Gastrocnemius medialis (tissue), 4 donors: ENCODE data around the gene IFIT5. TPM values are rescaled to one million over a fixed set of nuclear protein-coding genes. Genes with fewer than 3 reads are reported as not detected.
"Not testable (repeated sequence)": the region's sequence is repeated elsewhere in the genome, so short reads cannot be mapped to it uniquely, and the experiment has no call there.

Experiments used
- ATAC-seq, 2 donors: fragments of 150-250 bp; one replicate each; pipeline ENCODE4 v1.9.1; 2016
- DNase-seq, 2 donors: peaks; one replicate each; pipeline ENCODE4 v3.0.0-alpha.2; 2019
- H3K27ac ChIP-seq, 4 donors: fragments of 200-600 bp; sonication (generic); 1 replicate in 1 of 4; 2 replicates in 3 of 4; pipeline ENCODE4 v1.5.1; 2016 to 2018; ENCODE audit warnings: mild to moderate bottlenecking in 2 of 4, moderate library complexity in 1 of 4
- H3K27me3 ChIP-seq, 3 donors: fragments of 200-600 bp; sonication (generic) in 2 of 3; 1 replicate in 1 of 3; 2 replicates in 2 of 3; pipeline versions ENCODE4 v1.5.1 to v1.6.0; 2016 to 2019; ENCODE audit warnings: mild to moderate bottlenecking in 1 of 3, moderate library complexity in 1 of 3
- H3K36me3 ChIP-seq, 2 donors: fragments of 200-600 bp; sonication (generic) in 1 of 2; one replicate each; pipeline ENCODE4 v1.5.1; 2017 to 2018
- H3K4me1 ChIP-seq, 2 donors: fragments of 200-600 bp; sonication (generic) in 1 of 2; one replicate each; pipeline ENCODE4 v1.5.1; 2016 to 2017; ENCODE audit warnings: mild to moderate bottlenecking in 2 of 2
- H3K4me3 ChIP-seq, 4 donors: fragments of 200-600 bp; sonication (generic) in 3 of 4; 1 replicate in 1 of 4; 2 replicates in 3 of 4; pipeline ENCODE4 v1.5.1; 2016 to 2019; ENCODE audit warnings: mild to moderate bottlenecking in 2 of 4
- H3K9me3 ChIP-seq, 3 donors: fragments of 200-600 bp; sonication (generic) in 2 of 3; 1 replicate in 1 of 3; 2 replicates in 2 of 3; pipeline ENCODE4 v1.5.1; 2016 to 2019
- POLR2A ChIP-seq, 2 donors: fragments of 450-650 bp; IDR thresholded peaks; one replicate each; pipeline ENCODE4 v1.6.1; 2017; ENCODE audit warnings: antibody characterized with exemption in 2 of 2, mild to moderate bottlenecking in 2 of 2, moderate library complexity in 2 of 2
- in situ Hi-C, 4 donors: fragments of 200-750 bp; cut with MboI; loops; one replicate each; pipeline versions ENCODE4 v1.15.0 to v1.8.0; 2017; ENCODE audit warnings: low sequenced_read_pairs in 4 of 4
- intact Hi-C: fragments of 100-400 bp; cut with DNase I; formaldehyde crosslinking; loops from one replicate; pipeline ENCODE4 v1.15.1; 2023; ENCODE audit warnings: low total_unique reads
- total RNA-seq, 4 donors: library from RNA; depleted of rRNA; stranded (reverse); fragments of >200 nt; gene quantifications; one replicate each; pipeline versions ENCODE4 v1.1.0 to v1.2.3, GENCODE V29; 2016
- TF ChIP-seq, protein P1 (sequence below), 5 experiments: fragments of 450-650 bp in 3 of 5; fragments of 200-600 bp in 2 of 5; sonication (generic) in 2 of 5; IDR thresholded peaks in 4 of 5; conservative IDR thresholded peaks in 1 of 5; 1 replicate in 4 of 5; 2 replicates in 1 of 5; pipeline ENCODE4 v1.5.1; 2016 to 2019; ENCODE audit warnings: antibody characterized with exemption in 5 of 5, mild to moderate bottlenecking in 3 of 5, moderate library complexity in 3 of 5

Gene IFIT5
- total RNA-seq, 4 donors from 2014 or later = 2.4 to 5.5 (median 3.3) TPM

DNA sequence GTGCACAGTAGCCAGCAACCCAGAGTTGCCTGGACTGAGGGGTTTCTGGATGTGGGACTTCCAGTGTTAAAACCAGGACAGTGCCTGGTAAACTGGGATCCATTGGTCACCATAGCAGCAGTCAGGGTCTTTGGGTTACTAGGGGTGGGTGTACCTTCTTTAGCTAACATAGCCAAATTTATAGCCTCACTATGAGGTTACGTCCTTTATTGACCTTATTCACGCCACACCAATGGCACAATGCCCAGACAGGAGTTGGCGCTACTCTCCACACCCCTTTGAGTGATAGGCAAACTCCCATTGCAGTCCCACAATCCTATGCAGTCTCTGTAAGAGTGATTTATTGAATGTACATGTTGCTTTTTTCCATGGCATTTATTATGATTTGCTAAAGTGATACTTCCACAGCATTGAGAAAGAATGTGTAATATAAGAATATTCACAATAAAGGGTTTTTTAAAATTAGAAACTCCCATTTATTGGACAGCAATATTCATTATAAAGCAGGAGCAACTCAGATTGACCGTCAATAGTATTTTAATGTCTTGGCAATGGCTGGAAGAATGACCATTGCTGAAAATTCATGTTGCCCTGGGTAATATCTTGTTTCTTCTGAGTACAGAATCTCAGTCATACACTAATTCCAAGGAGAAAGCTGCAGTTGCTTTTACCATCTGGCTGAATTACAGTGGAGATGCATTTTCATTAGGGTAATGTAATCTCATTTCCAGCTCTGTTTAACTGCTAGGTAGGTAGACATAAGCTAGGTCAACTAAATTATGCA lies 26.1 kb downstream of the IFIT5 start:
- TF ChIP-seq, protein P1, sequence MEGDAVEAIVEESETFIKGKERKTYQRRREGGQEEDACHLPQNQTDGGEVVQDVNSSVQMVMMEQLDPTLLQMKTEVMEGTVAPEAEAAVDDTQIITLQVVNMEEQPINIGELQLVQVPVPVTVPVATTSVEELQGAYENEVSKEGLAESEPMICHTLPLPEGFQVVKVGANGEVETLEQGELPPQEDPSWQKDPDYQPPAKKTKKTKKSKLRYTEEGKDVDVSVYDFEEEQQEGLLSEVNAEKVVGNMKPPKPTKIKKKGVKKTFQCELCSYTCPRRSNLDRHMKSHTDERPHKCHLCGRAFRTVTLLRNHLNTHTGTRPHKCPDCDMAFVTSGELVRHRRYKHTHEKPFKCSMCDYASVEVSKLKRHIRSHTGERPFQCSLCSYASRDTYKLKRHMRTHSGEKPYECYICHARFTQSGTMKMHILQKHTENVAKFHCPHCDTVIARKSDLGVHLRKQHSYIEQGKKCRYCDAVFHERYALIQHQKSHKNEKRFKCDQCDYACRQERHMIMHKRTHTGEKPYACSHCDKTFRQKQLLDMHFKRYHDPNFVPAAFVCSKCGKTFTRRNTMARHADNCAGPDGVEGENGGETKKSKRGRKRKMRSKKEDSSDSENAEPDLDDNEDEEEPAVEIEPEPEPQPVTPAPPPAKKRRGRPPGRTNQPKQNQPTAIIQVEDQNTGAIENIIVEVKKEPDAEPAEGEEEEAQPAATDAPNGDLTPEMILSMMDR (IDR thresholded peaks at IDR 0.05 in 4 of 5, conservative IDR thresholded peaks at IDR 0.05 in 1 of 5) = no peak
- no peak for TF ChIP-seq POLR2A (IDR thresholded peaks at IDR 0.05)
- Histone ChIP-seq H3K9me3 (no peaks in the 10 kb centered on the region), H3K36me3 (no peaks in the 10 kb centered on the region), H3K4me1 (no peaks in the 10 kb centered on the region), H3K4me3 (no peak overlapping the region), H3K27me3 (no peaks in the 10 kb centered on the region), H3K27ac (no peak overlapping the region)
- ATAC-seq (no peak), DNase-seq (no peak)
- in situ Hi-C loops = loop anchor here in 1 of 4 donors (25.0 kb wide), 1 partner anchor 272 kb away; the partner anchor contains the start of gene KIF20B
- intact Hi-C loops = no loop called here

DNA sequence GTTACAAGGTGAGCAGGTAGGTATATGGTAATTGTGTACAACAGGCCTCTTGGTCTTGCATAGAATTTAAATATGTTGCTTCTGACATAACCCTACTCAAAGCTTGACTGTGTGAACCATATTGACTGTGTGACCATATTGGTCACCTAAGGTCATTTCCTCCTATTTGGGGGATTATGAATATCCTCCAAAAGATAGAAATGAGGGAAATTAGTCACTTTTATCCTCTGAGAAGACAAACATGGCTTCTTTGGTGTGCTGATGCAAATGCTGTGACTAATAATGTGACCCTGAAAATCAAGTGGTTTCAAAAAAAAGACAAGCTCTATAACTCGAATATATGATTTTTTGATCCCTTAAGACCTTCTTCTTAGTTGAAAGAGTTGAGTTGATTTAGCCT lies 27.9 kb downstream of the IFIT5 start:
- no peaks in the 10 kb centered on the region for H3K9me3 ChIP-seq
- in situ Hi-C loops = loop anchor here in 1 of 4 donors (25.0 kb wide), 1 partner anchor 270 kb away; the partner anchor contains the start of gene KIF20B
- TF ChIP-seq POLR2A (IDR thresholded peaks at IDR 0.05) = no peak
- TF ChIP-seq, protein P1 (IDR thresholded peaks at IDR 0.05 in 4 of 5, conservative IDR thresholded peaks at IDR 0.05 in 1 of 5) = no peak
- H3K4me1 ChIP-seq = no peaks in the 10 kb centered on the region
- intact Hi-C loops = no loop called here
- no peaks in the 10 kb centered on the region for H3K27me3 ChIP-seq
- H3K27ac ChIP-seq = no peak overlapping the region
- ATAC-seq (no peak), DNase-seq (no peak)
- H3K4me3 ChIP-seq = no peak overlapping the region
- H3K36me3 ChIP-seq = no peaks in the 10 kb centered on the region

DNA sequence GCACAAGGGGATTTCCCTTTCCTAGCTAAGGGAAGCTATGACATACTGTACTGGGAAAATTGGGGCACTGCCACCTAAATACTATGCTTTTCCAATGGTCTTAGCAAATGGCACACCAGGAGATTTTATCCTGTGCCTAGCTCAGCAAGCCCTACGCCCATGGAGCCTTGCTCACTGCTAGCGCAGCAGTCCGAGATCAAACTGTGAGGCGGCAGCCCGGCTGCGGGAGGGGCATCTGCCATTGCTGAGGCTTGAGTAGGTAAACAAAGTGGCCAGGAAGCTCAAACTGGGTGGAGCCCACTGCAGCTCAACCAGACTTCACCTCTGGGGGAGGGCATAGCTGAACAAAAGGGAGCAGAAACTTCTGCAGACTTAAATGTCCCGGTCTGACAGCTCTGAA lies 30.5 kb downstream of the IFIT5 start:
- ATAC-seq, H3K27ac ChIP-seq, H3K4me3 ChIP-seq, H3K4me1 ChIP-seq, H3K9me3 ChIP-seq, intact Hi-C loops, H3K36me3 ChIP-seq, DNase-seq, H3K27me3 ChIP-seq: not testable (repeated sequence)
- in situ Hi-C loops = loop anchor here in 1 of 4 donors (25.0 kb wide), 1 partner anchor 267 kb away; the partner anchor contains the start of gene KIF20B

DNA sequence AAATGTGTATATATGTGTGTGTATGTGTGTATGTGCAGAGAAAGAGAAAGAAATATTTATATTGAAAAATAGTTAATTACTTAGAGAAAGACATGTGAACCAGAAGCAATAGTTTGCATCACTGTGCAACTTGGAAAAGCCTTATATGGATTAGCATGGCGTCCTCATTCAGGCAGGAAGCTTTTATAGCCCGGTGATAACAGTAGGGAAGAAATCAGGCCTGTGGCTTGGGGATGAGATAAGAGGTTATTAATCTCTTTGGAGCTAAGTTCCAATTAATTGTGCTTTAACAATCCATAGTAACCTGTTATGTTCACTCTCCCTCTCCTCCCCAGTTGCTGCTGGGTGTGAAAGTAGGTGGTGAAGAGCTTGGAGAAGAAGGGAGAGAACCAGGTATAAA lies 36.5 kb downstream of the IFIT5 start:
- DNase-seq (no peak), ATAC-seq (no peak)
- H3K27me3 ChIP-seq = no peaks in the 10 kb centered on the region
- intact Hi-C loops = no loop called here
- no peak overlapping the region for H3K27ac ChIP-seq
- TF ChIP-seq POLR2A (IDR thresholded peaks at IDR 0.05) = no peak
- TF ChIP-seq, protein P1 (IDR thresholded peaks at IDR 0.05 in 4 of 5, conservative IDR thresholded peaks at IDR 0.05 in 1 of 5) = no peak
- no peaks in the 10 kb centered on the region for H3K4me1 ChIP-seq
- H3K4me3 ChIP-seq = no peak overlapping the region
- H3K9me3 ChIP-seq = no peaks in the 10 kb centered on the region
- H3K36me3 ChIP-seq = no peaks in the 10 kb centered on the region
- in situ Hi-C loops = no loop called here

DNA sequence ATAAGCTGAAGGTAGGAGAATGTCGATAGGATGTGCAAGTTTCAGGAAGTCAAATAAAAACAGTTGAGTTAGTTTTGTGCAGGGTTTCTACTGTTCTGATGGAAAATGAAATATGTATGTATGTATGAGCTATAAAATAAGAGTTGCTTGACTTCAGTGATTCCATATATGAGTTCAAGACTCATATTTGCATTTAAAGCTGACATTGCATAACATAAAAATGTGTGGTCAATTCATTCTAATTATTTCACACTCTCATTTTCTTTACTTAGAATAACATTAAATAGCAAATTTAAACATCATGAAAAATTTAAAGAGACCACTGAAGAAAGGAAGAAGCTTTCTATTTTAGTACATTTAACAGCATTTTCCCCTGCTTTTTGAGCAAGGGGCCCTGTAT lies 37.8 kb downstream of the IFIT5 start:
- no peak overlapping the region for H3K27ac ChIP-seq
- no peaks in the 10 kb centered on the region for H3K27me3 ChIP-seq
- ATAC-seq (no peak), DNase-seq (no peak)
- no peaks in the 10 kb centered on the region for H3K4me1 ChIP-seq
- TF ChIP-seq POLR2A (IDR thresholded peaks at IDR 0.05) = no peak
- TF ChIP-seq, protein P1 (IDR thresholded peaks at IDR 0.05 in 4 of 5, conservative IDR thresholded peaks at IDR 0.05 in 1 of 5) = no peak
- intact Hi-C loops (no loop called here), in situ Hi-C loops (no loop called here)
- H3K9me3 ChIP-seq = no peaks in the 10 kb centered on the region
- H3K4me3 ChIP-seq = no peak overlapping the region
- H3K36me3 ChIP-seq = no peaks in the 10 kb centered on the region
